GM18526 (cell line): ENCODE results near the gene SPR.

Experiments
- POLR2A ChIP-seq: IDR thresholded peaks from 3 replicates; pipeline ENCODE4 v1.6.1; 2011; ENCODE audit not compliant: insufficient read length; ENCODE audit errors: extremely low read depth

SPR gene

DNA sequence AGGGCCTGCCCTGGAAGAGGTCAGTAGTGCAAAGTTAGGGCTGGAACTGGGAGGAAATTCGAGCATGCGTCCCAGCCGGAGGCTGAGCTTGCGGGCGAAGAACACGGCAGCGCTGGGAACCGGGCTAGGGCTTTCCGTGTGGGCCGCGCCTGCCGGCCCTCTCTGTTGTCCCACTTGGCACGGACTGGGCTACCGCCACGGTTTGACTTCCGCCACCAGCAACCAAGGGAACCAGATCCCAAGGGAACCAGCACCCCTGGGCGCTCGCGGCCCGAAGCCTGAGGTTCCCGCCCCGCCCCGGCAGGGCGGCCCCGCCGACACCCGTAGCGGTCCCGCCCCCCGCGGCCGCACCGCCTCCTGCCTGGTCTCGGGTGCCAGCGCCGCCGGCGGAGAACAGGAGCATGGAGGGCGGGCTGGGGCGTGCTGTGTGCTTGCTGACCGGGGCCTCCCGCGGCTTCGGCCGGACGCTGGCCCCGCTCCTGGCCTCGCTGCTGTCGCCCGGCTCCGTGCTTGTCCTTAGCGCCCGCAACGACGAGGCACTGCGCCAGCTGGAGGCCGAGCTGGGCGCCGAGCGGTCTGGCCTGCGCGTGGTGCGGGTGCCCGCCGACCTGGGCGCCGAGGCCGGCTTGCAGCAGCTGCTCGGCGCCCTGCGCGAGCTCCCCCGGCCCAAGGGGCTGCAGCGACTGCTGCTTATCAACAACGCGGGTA, at the start of gene SPR:
Gene SPR, plus strand, starts transcription at position 377 of the 708 bp plus-strand sequence. Its CDS starts 25 bp downstream, at position 402.
- no peak for TF ChIP-seq POLR2A

DNA sequence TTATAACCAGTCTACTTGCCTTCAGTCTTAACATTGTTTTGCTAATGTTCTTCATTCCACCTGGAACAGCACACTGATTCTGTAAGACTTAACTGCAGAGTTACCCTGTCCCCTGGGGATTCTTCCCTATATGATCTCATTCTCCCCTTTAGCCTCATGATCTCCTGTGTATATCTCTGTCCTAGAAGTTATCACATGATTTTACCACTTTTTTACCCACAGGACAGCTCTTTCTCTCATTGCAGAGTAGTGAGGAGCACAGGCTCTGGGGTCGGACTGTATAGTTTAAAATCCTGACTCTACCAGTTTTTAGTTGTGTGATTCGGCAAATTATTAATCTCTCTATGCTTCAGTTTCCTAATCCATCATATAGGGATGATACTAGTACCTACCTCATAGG, 47.1 kb upstream of the SPR start:
- no peak for TF ChIP-seq POLR2A

DNA sequence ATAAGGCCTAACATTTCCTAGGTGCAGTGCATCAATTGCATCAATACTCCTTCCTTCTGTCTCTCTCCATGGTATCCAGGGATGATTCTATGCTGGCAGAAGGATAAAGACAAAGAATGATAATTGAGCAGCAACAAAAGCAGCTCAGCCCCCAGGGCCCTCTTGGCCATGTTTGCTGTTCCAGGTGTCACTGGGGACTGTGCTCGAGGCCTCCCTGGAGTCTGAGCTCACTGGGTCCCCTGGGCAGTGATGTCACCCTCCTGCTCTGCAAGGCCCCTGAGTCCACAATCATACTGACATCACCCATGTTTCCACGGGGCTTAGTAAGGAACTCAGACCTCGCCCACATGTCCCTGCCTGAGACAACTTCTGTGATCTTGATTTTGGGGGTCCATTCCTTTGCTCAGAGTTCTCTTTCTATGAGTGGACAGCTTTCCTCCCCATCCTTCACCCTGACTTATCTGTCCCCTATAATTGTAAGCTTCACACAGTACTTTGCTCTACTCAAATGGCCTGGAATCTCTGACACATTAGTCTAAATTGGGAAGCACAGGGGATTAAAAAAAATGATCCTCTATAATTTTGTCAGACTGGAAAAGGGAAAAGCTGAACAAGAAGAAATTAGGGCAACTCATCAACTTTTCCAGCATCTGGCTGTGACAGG, 45.6 kb upstream of the SPR start:
- TF ChIP-seq POLR2A, result no peak

DNA sequence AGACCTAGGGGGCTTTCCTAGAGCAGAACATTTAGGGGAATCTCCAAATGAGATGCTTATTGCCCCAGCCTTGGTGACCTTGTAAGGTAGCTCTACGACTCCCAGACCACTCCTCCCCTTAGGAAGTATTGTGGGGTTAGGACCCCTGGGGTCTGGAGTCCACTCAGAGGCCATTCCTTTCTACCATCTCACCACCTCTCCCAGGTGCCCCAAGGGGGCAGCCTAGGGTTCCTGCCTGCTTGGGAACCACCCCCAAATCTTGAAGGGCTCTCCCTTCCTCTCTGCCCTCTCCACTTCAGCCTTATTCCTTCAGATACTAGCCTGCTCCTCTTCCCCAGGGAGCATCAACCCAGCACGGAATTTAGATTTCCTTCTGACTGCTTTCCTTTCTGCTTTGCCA, 43.9 kb upstream of the SPR start:
- no peak for TF ChIP-seq POLR2A

DNA sequence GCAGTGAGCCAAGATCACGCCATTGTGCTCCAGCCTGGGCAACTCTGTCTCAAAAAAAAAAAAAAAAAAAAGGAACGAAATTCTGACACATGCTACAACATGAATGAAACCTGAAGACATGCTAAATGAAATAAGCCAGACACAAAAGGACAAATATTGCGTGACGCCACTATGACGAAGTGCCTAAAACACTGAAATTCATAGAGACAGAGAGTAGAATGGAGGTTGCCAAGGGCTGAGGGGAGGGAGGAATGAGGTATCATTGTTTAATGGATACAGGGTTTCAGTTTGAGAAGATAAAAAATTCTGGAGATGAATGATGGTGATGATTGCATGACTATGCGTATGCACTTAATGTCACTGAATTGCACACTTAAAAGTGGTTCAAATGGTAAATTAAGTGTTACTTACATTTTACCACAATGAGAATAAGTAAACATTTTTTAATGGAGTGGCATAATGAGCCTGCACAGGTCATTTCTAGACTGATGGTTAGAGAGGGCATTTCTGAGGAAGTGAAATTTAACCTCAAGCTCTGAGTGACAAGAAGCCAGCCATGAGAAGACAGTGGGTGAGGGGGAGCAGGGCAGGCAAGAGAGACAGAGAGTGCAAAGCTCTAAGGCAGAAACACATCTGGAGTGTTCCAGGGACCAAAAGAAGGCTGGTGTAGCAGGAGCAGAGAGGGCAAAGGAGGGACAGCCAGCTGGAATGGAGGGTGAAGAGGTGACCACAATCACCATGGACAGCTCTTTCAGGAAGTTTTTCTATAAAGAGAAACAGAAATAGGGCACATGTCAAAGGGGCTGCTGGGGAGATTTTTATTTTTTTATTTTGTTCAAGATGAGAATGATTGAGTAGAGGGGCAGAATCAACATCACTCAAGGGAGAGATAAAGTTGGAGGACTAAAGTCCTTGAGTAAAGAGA, 40.8 kb upstream of the SPR start:
- TF ChIP-seq POLR2A, result no peak

DNA sequence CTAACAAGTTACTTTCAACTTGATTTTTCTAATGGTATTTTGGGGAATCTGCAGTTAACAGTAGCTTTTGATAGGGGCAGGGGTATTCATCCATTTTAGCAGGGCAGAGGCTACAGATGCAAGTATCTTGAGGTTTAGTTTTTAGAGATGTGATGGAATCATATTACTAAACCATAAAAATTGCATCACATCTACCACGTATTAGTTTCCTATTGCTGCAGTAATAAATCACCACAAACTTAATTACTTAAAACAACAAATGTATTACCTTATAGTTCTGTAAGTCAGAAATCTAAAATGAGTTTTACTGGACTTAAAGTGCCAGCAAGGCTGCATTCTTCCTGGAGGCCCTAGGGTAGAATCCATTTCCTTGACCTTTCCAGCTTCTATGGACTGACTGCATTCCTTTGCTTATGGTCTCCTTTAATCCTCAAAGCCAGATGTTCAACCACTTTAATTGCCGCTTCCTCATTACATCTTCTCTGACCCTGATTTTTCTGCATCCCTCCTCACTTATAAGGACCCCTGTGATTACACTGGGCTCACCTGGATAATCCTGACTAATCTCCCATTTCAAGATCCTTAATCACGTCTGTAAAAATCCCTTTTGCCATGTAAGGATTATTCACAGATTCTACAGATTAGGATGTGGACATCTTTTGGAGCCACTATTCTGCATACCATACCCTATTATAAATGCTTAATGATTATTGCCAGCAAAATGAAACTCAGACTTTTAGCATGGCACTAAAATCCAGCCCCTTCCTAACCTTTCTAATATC, 39.5 kb upstream of the SPR start:
- TF ChIP-seq POLR2A, result no peak

DNA sequence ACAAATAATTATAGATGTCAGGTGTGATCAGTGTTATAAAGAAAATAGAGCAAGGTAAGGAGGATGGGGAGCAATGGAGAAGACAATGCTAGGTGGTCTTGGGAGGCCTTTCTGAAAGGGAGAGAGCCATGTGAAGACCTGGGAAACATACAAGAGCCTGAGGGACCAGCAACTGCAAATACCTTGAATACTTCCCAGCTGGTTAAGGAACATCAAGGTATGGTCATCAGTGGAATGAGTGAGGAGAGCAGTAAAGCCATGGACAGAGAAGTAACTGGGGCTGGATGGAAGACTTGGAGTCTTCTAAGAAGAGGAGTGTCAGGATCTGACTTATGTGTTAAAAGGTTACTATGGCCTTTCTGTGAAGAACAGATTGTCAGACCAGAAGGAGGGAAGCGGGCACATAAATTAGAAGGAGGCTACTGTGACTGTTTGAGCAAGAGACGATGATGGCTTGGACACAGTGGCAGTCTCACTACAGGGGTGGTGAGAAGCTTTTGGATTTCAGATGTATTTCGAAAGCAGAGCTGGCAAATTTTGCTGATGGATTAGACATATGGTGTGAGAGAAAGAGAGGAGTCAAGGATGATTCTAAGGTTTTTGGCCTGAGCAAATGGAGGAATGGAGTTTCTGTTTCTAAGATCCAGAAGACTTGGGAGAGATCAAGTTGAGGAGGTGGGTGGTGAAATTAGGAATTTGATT, 38.6 kb upstream of the SPR start:
- TF ChIP-seq POLR2A, result no peak

DNA sequence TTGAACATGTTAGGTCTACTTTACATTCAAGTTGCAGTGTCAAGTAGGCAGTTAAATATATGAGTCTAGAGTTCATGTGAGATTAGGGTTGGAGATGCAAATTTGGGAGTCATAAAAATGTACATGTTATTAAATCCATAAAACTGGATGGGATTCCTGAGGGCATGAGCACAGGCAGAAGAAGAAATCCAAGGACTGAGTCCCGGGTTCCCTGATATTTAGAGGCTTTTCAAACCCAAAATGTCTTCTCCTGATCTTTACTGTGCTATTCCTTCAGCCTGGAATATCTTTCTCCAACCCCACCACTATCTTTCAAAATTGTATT, 38.1 kb upstream of the SPR start:
- no peak for TF ChIP-seq POLR2A

DNA sequence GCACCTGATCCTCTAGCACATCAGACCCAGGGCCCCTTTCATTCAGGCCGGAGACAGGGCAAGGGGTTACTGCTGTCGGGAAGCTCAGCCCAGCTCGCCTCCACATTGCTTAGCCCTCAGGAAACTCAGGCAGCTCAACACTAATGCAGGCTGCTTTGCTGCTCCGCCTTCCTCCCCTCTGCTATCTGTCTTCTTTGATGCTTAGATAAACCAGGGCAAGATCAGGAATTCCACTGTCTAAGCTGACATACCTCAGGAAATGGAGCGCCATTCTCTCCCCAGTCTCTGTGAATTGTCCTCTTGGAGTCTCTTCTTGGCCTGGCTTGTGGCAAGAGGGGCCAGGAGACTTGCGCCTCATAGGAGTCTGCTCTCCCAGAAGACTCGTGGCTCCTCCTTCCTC, 35.9 kb upstream of the SPR start:
- TF ChIP-seq POLR2A, result no peak

DNA sequence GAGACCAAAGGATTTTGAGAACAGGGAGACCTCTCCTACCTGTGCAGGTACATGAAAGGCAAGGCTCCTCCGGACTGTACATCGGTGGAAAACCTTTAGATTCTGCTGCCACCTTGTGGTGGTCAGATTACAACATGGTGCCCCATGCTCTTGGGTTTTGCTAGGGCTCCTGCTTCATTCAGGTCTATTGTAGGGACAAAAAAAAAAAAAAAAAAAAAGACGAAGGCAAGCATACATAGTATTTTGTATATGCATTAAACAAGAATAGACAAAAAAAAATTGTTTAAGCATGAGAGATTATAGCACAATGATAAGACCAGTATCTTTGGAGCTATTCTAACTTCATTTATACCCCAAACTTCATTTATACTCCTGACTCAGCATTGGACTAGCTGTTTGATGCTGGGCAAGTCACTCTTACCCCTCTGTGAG, 27.4 kb upstream of the SPR start:
- no peak for TF ChIP-seq POLR2A

DNA sequence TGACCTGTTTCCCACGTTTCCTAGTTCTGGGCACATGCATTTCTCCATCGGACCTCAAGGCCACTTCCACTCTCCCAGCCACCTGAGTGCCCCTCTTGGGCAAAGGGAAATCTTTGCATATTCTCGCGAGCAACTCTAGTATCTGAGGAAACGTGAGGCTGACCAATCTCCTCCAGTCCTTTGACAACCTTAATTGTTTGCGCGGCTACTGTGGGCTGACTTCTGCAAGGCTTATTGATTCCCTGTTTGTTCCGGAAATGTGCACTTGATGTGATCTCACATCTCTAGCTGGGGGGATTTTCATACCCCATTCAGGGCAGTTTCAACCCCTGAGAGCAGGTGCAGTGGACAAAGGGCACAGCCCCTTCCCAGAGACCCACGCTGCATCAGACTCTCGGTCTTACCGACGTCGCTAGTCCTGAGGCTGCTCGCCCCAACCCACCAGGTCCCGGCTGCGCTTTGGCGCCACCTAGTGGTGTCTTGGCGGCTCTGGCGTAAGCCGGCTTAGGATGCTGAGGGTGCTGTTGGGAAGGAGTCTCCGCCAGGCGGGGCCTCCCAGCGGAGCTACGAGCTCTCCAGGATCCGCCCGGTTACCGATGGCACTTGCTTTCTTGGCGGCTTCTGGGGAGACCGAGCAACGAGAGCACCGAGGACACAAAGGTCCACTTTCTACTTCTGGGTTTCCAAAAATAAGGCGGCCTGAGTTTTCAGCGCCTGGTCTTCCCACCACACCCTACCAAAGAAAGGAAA, 24.8 kb upstream of the SPR start:
- no peak for TF ChIP-seq POLR2A

DNA sequence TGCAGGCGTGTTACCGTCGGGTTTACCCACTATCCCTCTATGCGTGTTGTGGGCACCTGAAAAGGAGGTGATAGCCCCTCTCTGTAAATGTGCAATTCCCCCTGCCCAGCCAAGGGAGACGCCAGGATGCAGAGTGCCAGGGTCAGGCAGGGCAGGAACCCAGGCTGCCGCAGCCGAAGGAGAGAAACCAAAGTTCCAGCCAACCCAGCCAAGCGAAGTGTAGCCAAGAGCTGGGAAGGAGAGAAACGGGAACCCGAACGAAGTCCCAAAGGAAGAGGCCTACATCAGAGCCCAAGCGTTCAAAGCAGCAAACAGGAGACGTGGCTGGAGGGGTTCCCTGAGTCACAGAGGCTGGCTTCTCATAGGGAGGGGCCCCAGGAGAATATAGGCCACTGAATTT, 24.2 kb upstream of the SPR start:
- TF ChIP-seq POLR2A, result no peak

DNA sequence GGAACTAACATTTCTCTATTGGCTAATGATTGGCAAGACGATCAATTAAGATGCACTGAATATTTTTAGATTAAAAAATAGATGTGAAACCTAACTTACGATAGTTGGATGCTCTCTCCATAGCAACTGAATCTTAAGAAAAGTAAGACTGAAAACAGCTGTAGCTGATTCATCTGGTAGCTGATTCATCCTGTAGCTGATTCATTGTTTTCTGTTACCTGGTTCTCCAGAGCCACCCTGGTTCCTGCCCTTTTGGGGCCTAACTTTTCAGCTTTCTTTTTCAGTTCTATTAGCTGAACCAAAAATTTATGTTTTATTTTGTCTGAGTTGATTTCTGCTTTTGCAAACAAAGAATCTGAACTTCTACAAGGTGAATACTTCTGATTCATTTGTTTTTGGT, 22.7 kb upstream of the SPR start:
- TF ChIP-seq POLR2A, result no peak

DNA sequence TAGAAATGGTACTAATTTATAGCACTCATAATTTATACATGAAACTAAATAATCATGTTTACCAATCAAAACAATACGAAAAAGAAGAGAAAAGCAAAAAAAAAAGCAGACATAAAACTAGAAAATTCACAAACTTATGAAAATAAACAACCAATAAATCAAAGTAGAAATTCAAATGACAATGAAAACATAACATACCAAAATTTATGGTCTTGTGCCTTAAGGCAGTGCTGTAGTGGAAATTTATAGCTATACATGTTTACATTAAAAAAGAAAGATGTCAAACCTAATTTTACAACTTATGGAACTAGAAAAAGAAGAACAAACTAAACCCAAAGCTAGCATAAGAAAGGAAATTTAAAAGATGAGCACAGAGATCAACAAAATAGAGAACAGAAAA, 16.1 kb upstream of the SPR start:
- no peak for TF ChIP-seq POLR2A

DNA sequence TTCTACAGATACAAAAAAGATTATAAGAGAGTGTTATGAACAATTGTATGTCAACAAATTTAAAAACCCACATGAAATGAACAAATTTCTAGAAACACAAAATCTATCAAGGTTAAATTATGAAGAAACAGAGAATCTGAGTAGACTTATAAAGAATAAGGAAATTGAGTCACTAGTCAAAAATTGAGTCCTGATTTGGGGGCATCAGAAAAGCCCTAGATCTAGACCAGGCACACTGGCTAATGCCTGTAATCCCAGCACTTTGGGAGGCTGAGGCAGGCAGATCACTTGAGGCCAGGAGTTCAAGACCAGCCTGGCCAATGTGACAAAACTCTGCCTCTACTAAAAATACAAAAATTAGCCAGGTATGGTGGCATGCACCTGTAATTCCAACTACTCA, 15.3 kb upstream of the SPR start:
- TF ChIP-seq POLR2A, result no peak
